Measurements from ENCODE around the gene GIMAP5. TPM values are rescaled to one million over a fixed set of nuclear protein-coding genes. Genes with fewer than 3 reads are reported as not detected.
A peak's percentile ranks its signal among the peaks of the same experiment; 100 is the strongest.

GIMAP5 gene
- total RNA-seq (2014; rRNA removed) (not detected in 2 replicates), Bru-seq, nascent RNA (not detected), BruChase-seq, experiment 1, labeled RNA remaining after a 6-hour chase (not detected), BruChase-seq, experiment 2, labeled RNA remaining after a 2-hour chase (not detected)
- long read RNA-seq, result 0 reads

GRCh38 chr7:150737265-150738055, at the start of gene GIMAP5:
TSS of gene GIMAP5 (plus strand) at chr7:150737418. CDS start at chr7:150740885, 3,467 bp downstream.
- TF ChIP-seq EZH2phosphoT487 (IDR thresholded peaks at IDR 0.05; ENCODE audit: borderline replicate concordance, low read length), result no peak
- no peak for TF ChIP-seq CTCF (conservative IDR thresholded peaks at IDR 0.05; ENCODE audit: low read depth, low read length)
- no peak for TF ChIP-seq EZH2 (IDR thresholded peaks at IDR 0.05; ENCODE audit: low read length, unreplicated experiment)
- ATAC-seq (no peak), DNase-seq (no peak)
- Histone ChIP-seq H3K4me1 (ENCODE audit: insufficient read depth, low read length) (peaks cover 10% of the 10 kb centered on the region; the same call in 1 of the 2 replicates), H3K9me3 (ENCODE audit: low read length) (no peaks in the 10 kb centered on the region), H3K27me3 (ENCODE audit: low read length) (peaks cover 31% of the 10 kb centered on the region), H3K9ac (ENCODE audit: low read length) (no peak within 1 kb of the TSS), H3K4me2 (ENCODE audit: low read length) (0 out of 2 replicates have a peak within 1 kb of the TSS, but pooled peaks have one; percentile 8), H3K4me3 (ENCODE audit: low read length) (no peak within 1 kb of the TSS), H3K36me3 (ENCODE audit: low read depth, low read length) (no peaks in the 10 kb centered on the region), H2AFZ (ENCODE audit: low read length) (no peak within 1 kb of the TSS), H4K20me1 (ENCODE audit: low read length) (no peaks in the 10 kb centered on the region), H3K9me2 (replicated peaks; ENCODE audit: low read length) (no peaks in the 10 kb centered on the region), H3K79me2 (ENCODE audit: low read length) (no peaks in the 10 kb centered on the region), H3K27ac (ENCODE audit: low read length) (no peak within 1 kb of the TSS), H3F3A (ENCODE audit: low read length, unreplicated experiment) (no peaks in the 10 kb centered on the region)
- intact Hi-C loops (cut with micrococcal nuclease), result no loop called here
- CTCF ChIA-PET, result no interaction called here
- no TSS peak for BruUV-seq (replicated peaks)
- POLR2A ChIA-PET (ENCODE audit: unreplicated experiment), result no interaction called here

GRCh38 chr7:150688630-150689029, 48.6 kb upstream of the GIMAP5 start:
- peaks cover 34% of the 10 kb centered on the region for H3K27me3 ChIP-seq (ENCODE audit: low read length)
- H2AFZ ChIP-seq (ENCODE audit: low read length), result no peak overlapping the region
- no peak overlapping the region for H3K4me2 ChIP-seq (ENCODE audit: low read length)
- no peaks in the 10 kb centered on the region for H3K9me3 ChIP-seq (ENCODE audit: low read length)
- no peaks in the 10 kb centered on the region for H3K79me2 ChIP-seq (ENCODE audit: low read length)
- CTCF ChIA-PET, result no interaction called here
- no TSS peak for BruUV-seq (replicated peaks)
- no peaks in the 10 kb centered on the region for H3K9me2 ChIP-seq (replicated peaks; ENCODE audit: low read length)
- TF ChIP-seq EZH2 (IDR thresholded peaks at IDR 0.05; ENCODE audit: low read length, unreplicated experiment) (no peak), CTCF (conservative IDR thresholded peaks at IDR 0.05; ENCODE audit: low read depth, low read length) (no peak), EZH2phosphoT487 (IDR thresholded peaks at IDR 0.05; ENCODE audit: borderline replicate concordance, low read length) (no peak)
- no peak for ATAC-seq
- no peak overlapping the region for H3K27ac ChIP-seq (ENCODE audit: low read length)
- H4K20me1 ChIP-seq (ENCODE audit: low read length), result no peaks in the 10 kb centered on the region
- no peak overlapping the region for H3K9ac ChIP-seq (ENCODE audit: low read length)
- no peak for DNase-seq
- no peaks in the 10 kb centered on the region for H3F3A ChIP-seq (ENCODE audit: low read length, unreplicated experiment)
- POLR2A ChIA-PET (ENCODE audit: unreplicated experiment), result no interaction called here
- intact Hi-C loops (cut with micrococcal nuclease), result no loop called here
- H3K4me3 ChIP-seq (ENCODE audit: low read length), result no peak overlapping the region
- H3K36me3 ChIP-seq (ENCODE audit: low read depth, low read length), result no peaks in the 10 kb centered on the region
- H3K4me1 ChIP-seq (ENCODE audit: insufficient read depth, low read length), result peaks cover 7% of the 10 kb centered on the region; the same call in 1 of the 2 replicates

- Histone ChIP-seq H3K9ac (ENCODE audit: low read length) (no peak overlapping the region), H3K27ac (ENCODE audit: low read length) (no peak overlapping the region)
These were observed 41.6 kb upstream of the GIMAP5 start for GRCh38 chr7:150695654-150696053.

More at GRCh38 chr7:150695654-150696053, 41.6 kb upstream of the GIMAP5 start:
- ATAC-seq, result no peak
- Histone ChIP-seq H3F3A (ENCODE audit: low read length, unreplicated experiment) (no peaks in the 10 kb centered on the region), H3K79me2 (ENCODE audit: low read length) (no peaks in the 10 kb centered on the region), H3K4me2 (ENCODE audit: low read length) (no peak overlapping the region), H4K20me1 (ENCODE audit: low read length) (no peaks in the 10 kb centered on the region), H3K4me3 (ENCODE audit: low read length) (no peak overlapping the region), H3K36me3 (ENCODE audit: low read depth, low read length) (no peaks in the 10 kb centered on the region), H3K9me2 (replicated peaks; ENCODE audit: low read length) (no peaks in the 10 kb centered on the region), H3K4me1 (ENCODE audit: insufficient read depth, low read length) (no peaks in the 10 kb centered on the region), H3K27me3 (ENCODE audit: low read length) (peaks cover 18% of the 10 kb centered on the region), H2AFZ (ENCODE audit: low read length) (no peak overlapping the region), H3K9me3 (ENCODE audit: low read length) (no peaks in the 10 kb centered on the region)
- CTCF ChIA-PET, result no interaction called here
- intact Hi-C loops (cut with micrococcal nuclease), result no loop called here
- TF ChIP-seq EZH2phosphoT487 (IDR thresholded peaks at IDR 0.05; ENCODE audit: borderline replicate concordance, low read length), result no peak
- no peak for TF ChIP-seq EZH2 (IDR thresholded peaks at IDR 0.05; ENCODE audit: low read length, unreplicated experiment)
- TF ChIP-seq CTCF (conservative IDR thresholded peaks at IDR 0.05; ENCODE audit: low read depth, low read length), result no peak
- DNase-seq, result no peak
- POLR2A ChIA-PET (ENCODE audit: unreplicated experiment), result no interaction called here
- BruUV-seq (replicated peaks), result no TSS peak
